NCI-H345 treated with DMSO at 0.1 percent for 48 hours (cell line): Measurements from ENCODE around the gene MACROD2.

ENCODE experiments used
- DNase-seq: peaks from one replicate; lab custom pipeline; 2025; ENCODE audit not compliant: unreplicated experiment; lab: John Stamatoyannopoulos, UW

Gene MACROD2

GRCh38 chr20:14698125-14698524 lies 702.8 kb downstream of the MACROD2 start:
- DNase-seq = no peak

- no peak for DNase-seq
Observed at GRCh38 chr20:14698605-14699373, 703.5 kb downstream of the MACROD2 start.

GRCh38 chr20:14700639-14700960 lies 705.3 kb downstream of the MACROD2 start:
- DNase-seq = no peak

GRCh38 chr20:14701326-14701725 lies 706.0 kb downstream of the MACROD2 start:
- no peak for DNase-seq

- no peak for DNase-seq
Observed at GRCh38 chr20:14706555-14706954, 711.2 kb downstream of the MACROD2 start.

GRCh38 chr20:14707026-14707680 lies 711.8 kb downstream of the MACROD2 start:
- DNase-seq = no peak

- DNase-seq = no peak
Observed at GRCh38 chr20:14707865-14708596, 712.7 kb downstream of the MACROD2 start.

GRCh38 chr20:14709439-14709838 lies 714.1 kb downstream of the MACROD2 start:
- no peak for DNase-seq

- no peak for DNase-seq
Observed at GRCh38 chr20:14710951-14711350, 715.6 kb downstream of the MACROD2 start.

- no peak for DNase-seq
Observed at GRCh38 chr20:14711652-14712051, 716.3 kb downstream of the MACROD2 start.

GRCh38 chr20:14712302-14712739 lies 717.0 kb downstream of the MACROD2 start:
- DNase-seq = no peak

- DNase-seq = no peak
Observed at GRCh38 chr20:14715400-14715799, 720.1 kb downstream of the MACROD2 start.

- no peak for DNase-seq
Observed at GRCh38 chr20:14716351-14716801, 721.1 kb downstream of the MACROD2 start.

- DNase-seq = no peak
Observed at GRCh38 chr20:14717134-14717999, 722.1 kb downstream of the MACROD2 start.

- no peak for DNase-seq
Observed at GRCh38 chr20:14720251-14720650, 724.9 kb downstream of the MACROD2 start.

- no peak for DNase-seq
Observed at GRCh38 chr20:14721926-14722452, 726.7 kb downstream of the MACROD2 start.

GRCh38 chr20:14723614-14724013 lies 728.3 kb downstream of the MACROD2 start:
- no peak for DNase-seq

GRCh38 chr20:14724036-14724435 lies 728.7 kb downstream of the MACROD2 start:
- no peak for DNase-seq

GRCh38 chr20:14724468-14724867 lies 729.2 kb downstream of the MACROD2 start:
- no peak for DNase-seq

GRCh38 chr20:14726591-14726990 lies 731.3 kb downstream of the MACROD2 start:
- no peak for DNase-seq
